Measurements from ENCODE around the gene CACNA2D3. TPM values are rescaled to one million over a fixed set of nuclear protein-coding genes. Genes with fewer than 3 reads are reported as not detected.

CACNA2D3 gene
- total RNA-seq, 1 donor from 2014 or later = 0.17 TPM

- H3K4me3 ChIP-seq (ENCODE audit: low read depth, low read length) = no peak overlapping the region
- no peaks in the 10 kb centered on the region for H3K36me3 ChIP-seq (ENCODE audit: control insufficient read depth, insufficient read depth, low read length)
- TF ChIP-seq CTCF (IDR thresholded peaks at IDR 0.05; ENCODE audit: insufficient read depth, low read length, poor library complexity, severe bottlenecking) = no peak
- DNase-seq (ENCODE audit: low read depth) = no peak
- H3K27me3 ChIP-seq (ENCODE audit: control insufficient read depth, insufficient read depth, low read length) = no peaks in the 10 kb centered on the region
Observed at GRCh38 chr3:54909191-54909590, 786.8 kb downstream of the CACNA2D3 start.

- Histone ChIP-seq H3K27me3 (ENCODE audit: control insufficient read depth, insufficient read depth, low read length) (no peaks in the 10 kb centered on the region), H3K4me3 (ENCODE audit: low read depth, low read length) (no peak overlapping the region), H3K36me3 (ENCODE audit: control insufficient read depth, insufficient read depth, low read length) (no peaks in the 10 kb centered on the region)
- no peak for DNase-seq (ENCODE audit: low read depth)
- no peak for TF ChIP-seq CTCF (IDR thresholded peaks at IDR 0.05; ENCODE audit: insufficient read depth, low read length, poor library complexity, severe bottlenecking)
Observed at GRCh38 chr3:54914180-54914579, 791.8 kb downstream of the CACNA2D3 start.

GRCh38 chr3:54915181-54915580 is 792.8 kb downstream of the CACNA2D3 start:
- no peaks in the 10 kb centered on the region for H3K27me3 ChIP-seq (ENCODE audit: control insufficient read depth, insufficient read depth, low read length)
- no peaks in the 10 kb centered on the region for H3K36me3 ChIP-seq (ENCODE audit: control insufficient read depth, insufficient read depth, low read length)
- TF ChIP-seq CTCF (IDR thresholded peaks at IDR 0.05; ENCODE audit: insufficient read depth, low read length, poor library complexity, severe bottlenecking) = no peak
- no peak overlapping the region for H3K4me3 ChIP-seq (ENCODE audit: low read depth, low read length)
- no peak for DNase-seq (ENCODE audit: low read depth)

GRCh38 chr3:54915976-54916375 is 793.6 kb downstream of the CACNA2D3 start:
- Histone ChIP-seq H3K4me3 (ENCODE audit: low read depth, low read length) (no peak overlapping the region), H3K36me3 (ENCODE audit: control insufficient read depth, insufficient read depth, low read length) (no peaks in the 10 kb centered on the region), H3K27me3 (ENCODE audit: control insufficient read depth, insufficient read depth, low read length) (no peaks in the 10 kb centered on the region)
- DNase-seq (ENCODE audit: low read depth) = no peak
- no peak for TF ChIP-seq CTCF (IDR thresholded peaks at IDR 0.05; ENCODE audit: insufficient read depth, low read length, poor library complexity, severe bottlenecking)

- no peak for TF ChIP-seq CTCF (IDR thresholded peaks at IDR 0.05; ENCODE audit: insufficient read depth, low read length, poor library complexity, severe bottlenecking)
- no peaks in the 10 kb centered on the region for H3K36me3 ChIP-seq (ENCODE audit: control insufficient read depth, insufficient read depth, low read length)
- H3K27me3 ChIP-seq (ENCODE audit: control insufficient read depth, insufficient read depth, low read length) = no peaks in the 10 kb centered on the region
- H3K4me3 ChIP-seq (ENCODE audit: low read depth, low read length) = no peak overlapping the region
- DNase-seq (ENCODE audit: low read depth) = no peak
Observed at GRCh38 chr3:54916732-54917131, 794.4 kb downstream of the CACNA2D3 start.

GRCh38 chr3:54917174-54917573 is 794.8 kb downstream of the CACNA2D3 start:
- Histone ChIP-seq H3K27me3 (ENCODE audit: control insufficient read depth, insufficient read depth, low read length) (no peaks in the 10 kb centered on the region), H3K4me3 (ENCODE audit: low read depth, low read length) (no peak overlapping the region), H3K36me3 (ENCODE audit: control insufficient read depth, insufficient read depth, low read length) (no peaks in the 10 kb centered on the region)
- no peak for DNase-seq (ENCODE audit: low read depth)
- no peak for TF ChIP-seq CTCF (IDR thresholded peaks at IDR 0.05; ENCODE audit: insufficient read depth, low read length, poor library complexity, severe bottlenecking)
